HG02642 (cell line): ENCODE results near the gene CD14.
"Not testable (repeated sequence)": the region's sequence is repeated elsewhere in the genome, so short reads cannot be mapped to it uniquely, and the experiment has no call there.

Experiments used
- ATAC-seq: cut with Tn5 transposase; IDR thresholded peaks from one replicate; pipeline ENCODE4 v1.9.1; 2021; ENCODE audit warnings: mild to moderate bottlenecking; ENCODE audit not compliant: unreplicated experiment, poor library complexity

The CD14 gene

GRCh38 chr5:140633021-140633471 lies at the start of gene CD14:
Gene CD14, minus strand, starts transcription at chr5:140633175. Its CDS starts 104 bp downstream, at chr5:140633071.
- ATAC-seq: peak; percentile 1

DNA sequence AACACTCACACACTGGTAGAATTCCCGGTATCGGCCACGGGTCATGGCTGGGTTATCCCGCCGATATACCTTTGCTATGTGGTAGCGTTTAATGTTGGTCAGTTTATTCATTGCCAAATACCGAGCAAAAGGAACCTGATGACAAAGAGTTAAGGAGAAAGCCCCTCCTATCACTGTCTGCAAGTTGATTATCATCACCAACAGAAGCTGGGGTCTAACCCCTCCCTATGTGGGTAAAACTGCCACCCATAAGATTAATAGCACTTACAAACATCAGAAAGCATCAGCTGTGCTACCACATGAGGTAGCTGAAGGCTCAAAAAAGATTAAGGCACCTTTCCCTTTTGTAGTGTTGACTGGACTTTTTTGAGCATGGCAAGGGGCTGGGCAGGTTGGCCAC lies 46.0 kb upstream of the CD14 start:
- no peak for ATAC-seq

- peak; percentile 49 for ATAC-seq
These were observed 45.0 kb upstream of the CD14 start for GRCh38 chr5:140677947-140678346.

GRCh38 chr5:140674629-140675028 lies 41.7 kb upstream of the CD14 start:
- ATAC-seq: no peak

DNA sequence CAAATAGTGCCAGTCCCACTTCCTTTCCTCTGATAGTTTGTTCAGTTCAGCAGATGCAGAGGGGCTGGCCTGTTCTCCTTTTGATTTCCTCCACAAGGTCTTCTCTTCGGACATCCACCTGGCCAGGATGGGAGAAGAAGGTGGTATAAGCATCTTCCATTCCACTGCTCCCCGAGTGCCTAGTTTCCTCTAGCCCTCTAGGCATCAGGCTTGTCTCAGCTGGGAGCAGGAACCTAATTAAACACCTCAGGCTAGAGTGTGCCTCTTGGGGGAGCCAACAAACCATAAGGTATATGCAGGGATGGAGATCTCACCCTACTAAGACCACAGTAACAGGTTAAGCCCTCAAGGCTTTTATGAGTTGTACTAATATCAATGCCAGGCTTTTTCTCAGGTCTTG lies 41.2 kb upstream of the CD14 start:
- ATAC-seq: no peak

DNA sequence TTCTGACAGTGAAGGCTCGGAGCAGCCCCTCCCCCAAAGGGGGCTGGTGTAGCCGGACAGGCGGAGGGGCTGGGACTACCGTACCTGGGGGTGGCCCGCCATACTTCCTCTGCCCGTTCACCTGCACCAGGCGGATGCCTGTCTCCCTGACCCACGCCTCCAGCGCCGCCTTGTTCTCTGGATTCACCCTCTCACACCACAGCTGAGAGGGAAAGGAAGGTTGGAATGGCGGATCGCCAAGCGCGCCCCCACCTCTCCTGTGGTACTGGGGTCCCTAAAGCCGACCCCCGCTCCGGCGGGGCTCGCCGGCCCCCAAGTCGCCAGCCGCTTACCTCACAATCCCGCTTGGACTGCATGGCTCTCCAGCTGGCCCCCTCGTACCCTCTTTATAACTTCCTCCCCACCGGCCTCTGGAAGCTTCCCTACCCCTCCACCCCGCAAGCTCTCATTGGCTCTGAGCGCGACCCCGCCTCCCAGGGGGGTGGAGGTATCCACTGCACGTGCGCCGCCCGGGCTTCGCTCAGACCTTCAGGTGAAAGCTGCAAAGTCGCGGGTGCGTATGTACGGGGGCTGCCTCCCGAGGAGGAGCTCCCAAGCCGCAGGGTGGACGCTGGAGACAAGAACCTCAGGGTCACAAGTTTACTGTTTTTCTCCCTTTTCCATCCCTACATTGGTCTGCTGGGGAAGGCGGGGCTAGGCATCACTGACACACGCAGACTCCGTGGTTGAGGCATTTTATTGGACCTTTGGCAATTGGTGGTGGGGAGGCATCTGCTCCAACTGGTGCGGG lies 40.4 kb upstream of the CD14 start, which contains the start of gene DND1:
Gene DND1, minus strand, starts transcription at position 390 of the 790 bp plus-strand sequence. Its CDS starts 34 bp downstream, at position 356.
- no peak for ATAC-seq

DNA sequence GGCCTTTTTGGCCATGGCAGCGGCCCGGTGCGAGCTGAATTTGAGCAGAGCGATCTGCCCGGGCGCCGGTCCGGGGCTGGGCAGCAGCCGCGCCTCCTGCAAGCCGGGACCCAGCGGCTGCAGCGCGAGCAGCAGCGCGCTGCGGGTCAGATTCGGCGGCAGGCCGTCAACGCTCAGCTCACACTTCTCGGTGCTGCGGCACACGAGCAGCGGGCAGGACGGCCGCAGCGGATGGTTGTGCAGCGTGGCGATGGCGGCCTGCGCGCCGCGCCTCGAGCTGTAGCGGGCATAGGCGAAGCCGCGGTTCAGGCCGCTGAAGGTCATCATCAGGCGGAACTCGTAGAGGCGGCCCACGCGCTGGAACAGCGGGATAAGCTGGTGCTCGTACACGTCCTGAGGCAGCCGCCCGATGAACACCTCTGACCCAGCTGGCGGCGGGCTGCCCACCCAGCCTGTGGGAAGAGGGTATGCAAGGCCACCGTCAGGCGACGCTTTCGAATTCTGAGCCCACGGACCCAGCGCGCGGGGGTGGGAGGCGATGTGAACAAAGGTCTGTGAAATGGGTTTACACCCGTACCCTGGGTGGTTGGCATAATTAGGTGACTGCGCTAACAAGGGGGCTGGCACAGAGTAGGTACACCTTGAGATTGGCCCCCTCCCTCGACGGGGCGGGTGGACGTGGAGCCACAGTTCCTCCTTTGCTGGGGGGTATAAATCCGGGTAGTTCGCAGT lies 39.6 kb upstream of the CD14 start:
- no peak for ATAC-seq

DNA sequence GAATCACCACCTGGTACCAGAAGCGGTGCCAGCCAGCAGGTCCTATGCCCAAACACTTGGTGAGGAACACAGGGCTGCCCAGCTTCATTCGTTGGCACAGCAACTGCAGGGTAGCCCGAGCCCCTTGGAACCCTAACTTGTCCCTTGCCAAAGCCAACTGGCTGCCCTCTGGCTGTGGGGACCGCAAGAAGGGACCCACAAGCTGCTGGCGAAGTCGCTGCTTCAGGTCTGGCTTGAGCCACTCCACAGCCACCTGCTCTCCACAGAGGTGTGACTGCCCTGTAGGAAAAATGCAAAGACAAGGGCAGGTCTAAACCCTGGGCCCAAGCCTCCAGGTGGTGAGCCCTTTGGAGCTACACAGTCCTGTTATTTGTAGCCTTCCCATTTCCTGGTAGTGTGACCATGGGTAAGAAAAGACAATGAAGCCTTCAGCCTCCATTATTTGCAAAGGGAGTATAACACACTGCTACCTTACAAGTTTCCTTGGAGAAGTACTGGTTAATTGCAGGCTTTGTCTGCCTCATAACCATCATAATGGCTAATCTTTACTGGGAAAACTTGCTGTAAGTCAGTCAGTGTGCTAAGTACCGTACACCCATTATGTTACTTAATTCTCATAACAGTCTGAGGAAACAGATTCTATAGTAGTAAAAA lies 38.6 kb upstream of the CD14 start:
- no peak for ATAC-seq

GRCh38 chr5:140671035-140671434 lies 38.1 kb upstream of the CD14 start:
- not testable (repeated sequence) for ATAC-seq

DNA sequence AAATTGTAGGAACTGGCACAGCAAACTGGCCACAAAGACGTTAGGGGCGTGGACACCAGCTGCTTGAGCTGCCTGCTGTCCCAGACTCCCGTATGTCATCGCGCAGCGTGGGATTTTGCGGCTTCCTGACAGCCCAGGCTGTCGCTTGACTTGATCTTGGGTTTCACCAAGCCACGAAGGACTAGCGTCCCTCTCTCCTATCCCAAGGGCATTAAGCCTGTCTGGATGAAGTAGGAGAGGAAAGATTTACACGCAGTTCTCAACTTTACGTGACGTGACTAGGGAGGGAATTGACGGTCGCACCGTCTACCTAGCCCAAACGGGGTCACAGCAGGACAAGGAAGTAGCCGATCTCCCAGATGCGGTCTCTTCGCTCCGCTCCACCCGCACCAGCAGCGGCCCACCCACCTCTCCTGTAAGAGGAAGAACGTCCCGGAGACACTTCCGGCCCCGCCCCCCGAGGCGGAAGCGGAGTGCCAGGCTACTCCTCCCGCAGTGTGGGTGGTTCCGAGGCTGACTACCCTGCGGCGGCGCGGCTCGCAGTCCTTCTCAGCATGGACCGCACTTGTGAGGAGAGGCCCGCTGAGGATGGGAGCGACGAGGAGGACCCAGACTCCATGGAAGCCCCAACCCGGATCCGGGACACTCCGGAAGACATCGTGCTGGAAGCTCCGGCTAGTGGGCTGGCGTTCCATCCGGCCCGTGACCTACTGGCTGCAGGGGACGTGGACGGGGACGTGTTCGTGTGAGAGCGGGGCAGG lies 31.6 kb upstream of the CD14 start, which contains the start of gene WDR55:
Gene WDR55, plus strand, starts transcription at position 546 of the 761 bp plus-strand sequence. Its CDS starts 9 bp downstream, at position 555.
- peak; percentile 97 for ATAC-seq

DNA sequence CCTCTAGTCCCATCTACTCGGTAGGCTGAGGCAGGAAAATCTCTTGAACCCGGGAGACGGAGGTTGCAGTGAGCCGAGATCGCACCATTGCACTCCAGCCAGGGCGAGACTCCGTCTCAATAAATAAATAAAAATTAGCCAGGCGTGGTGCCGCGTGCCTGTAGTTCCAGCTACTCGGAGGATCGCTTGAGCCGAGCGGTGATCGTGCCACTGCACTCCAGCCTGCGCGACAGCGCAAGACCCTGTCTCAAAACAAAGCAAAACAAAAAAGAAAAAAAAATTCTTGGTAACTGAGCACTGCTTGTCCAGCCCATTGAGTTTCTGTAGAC lies 31.0 kb upstream of the CD14 start:
- ATAC-seq: no peak

GRCh38 chr5:140660371-140660770 lies 27.4 kb upstream of the CD14 start:
- not testable (repeated sequence) for ATAC-seq

DNA sequence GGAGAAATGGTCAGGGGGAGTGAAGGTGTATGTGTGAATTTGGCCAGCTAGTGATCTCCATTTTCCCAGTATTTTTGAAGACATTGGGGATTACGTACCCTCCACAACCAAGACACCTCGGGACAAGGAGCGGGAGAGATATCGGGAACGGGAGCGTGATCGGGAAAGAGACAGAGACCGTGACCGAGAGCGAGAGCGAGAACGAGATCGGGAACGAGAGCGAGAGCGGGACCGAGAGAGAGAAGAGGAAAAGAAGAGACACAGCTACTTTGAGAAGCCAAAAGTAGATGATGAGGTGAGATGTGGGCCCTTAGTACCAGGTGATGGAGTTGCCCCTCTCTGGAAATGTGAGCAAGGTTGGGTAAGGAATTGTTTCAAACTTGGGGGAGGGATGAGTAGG lies 25.9 kb upstream of the CD14 start:
- no peak for ATAC-seq

- ATAC-seq: no peak
These were observed 14.1 kb upstream of the CD14 start for GRCh38 chr5:140647042-140647419.

- no peak for ATAC-seq
These were observed 9.7 kb upstream of the CD14 start for GRCh38 chr5:140642718-140643117.

DNA sequence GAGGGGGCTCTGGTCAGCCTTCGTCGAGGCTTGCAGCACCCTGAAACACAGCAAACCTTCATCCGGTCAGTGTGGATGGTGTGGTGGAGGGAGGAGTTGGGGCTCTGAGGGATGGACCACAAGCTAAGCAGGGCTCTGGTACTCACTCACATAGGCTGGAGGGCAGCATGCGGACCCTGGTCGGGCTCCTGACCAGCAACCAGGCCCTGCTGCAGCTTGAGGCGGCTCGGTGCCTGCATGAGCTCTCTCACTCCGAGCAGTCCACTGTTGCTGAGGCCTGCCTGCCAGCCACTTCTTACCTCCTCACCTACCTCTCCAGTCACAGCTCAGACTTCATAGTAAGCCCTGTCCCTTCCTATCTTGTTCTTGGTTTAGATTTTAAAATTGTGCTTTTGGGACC lies 8.7 kb upstream of the CD14 start:
- ATAC-seq: no peak

DNA sequence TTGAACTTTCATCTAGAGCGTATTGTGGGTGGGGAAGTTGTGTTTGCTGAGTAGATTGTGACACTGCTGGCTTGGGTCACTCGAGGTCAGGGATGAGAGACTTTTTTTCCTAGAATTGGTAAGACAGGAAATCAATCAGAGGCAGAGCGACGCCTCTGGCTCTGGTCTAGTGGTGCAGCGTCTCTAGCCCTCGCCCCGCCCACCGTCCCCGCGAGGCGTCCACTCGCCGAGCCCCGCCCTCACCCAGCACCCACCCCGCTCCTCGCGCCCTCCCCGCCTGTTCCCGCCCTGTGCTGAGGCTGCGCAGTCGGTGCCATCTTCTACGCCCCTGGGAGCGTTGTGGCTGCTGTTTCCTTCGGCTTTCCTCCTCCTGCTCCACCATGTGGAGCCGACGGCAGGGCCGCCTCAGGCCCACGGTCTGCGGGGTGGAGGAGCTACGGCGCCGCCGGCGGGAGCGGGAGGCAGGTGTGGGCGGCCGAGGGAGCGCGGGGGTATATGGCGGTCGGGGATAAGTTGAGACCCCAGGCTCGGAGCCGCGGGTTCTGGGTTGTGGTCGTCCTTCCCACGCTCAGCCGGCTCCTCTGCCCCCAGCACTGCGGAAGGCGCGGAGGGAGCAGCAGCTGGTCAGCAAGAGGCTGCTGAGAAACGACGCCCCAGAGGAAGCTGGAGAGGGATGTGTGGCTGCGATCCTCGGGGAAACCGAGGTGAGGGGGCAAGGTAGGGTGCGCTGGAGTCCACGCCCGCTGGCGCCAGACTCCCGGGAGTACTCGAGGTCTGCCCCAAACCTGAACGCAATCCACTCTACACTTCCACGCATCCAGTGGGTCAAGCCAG lies 6.4 kb upstream of the CD14 start, which contains the start of gene TMCO6:
Gene TMCO6, plus strand, starts transcription at position 304 of the 834 bp plus-strand sequence. Its CDS starts 77 bp downstream, at position 381.
- ATAC-seq: peak; percentile 95

DNA sequence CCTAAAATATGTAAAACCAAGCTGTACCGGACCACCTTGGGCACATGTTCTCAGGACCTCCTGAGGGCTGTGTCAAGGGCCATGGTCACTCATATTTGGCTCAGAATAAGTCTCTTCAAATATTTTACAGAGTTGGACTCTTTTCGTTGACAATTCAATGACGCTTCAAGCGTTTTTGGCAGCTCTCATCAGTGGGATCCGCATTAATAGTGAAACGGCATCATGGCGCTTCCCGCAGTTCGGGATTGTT lies 5.8 kb upstream of the CD14 start:
- not testable (repeated sequence) for ATAC-seq

- ATAC-seq: no peak
These were observed 4.6 kb upstream of the CD14 start for GRCh38 chr5:140637371-140638100.
